Right hindlimb (tissue), 1 donor: ENCODE data around the gene KCND3.

Source experiments
- DNase-seq: peaks from one replicate; pipeline ENCODE4 v3.0.0-alpha.2; 2018

Gene KCND3

GRCh38 chr1:111908011-111908621 is 81.4 kb downstream of the KCND3 start:
- DNase-seq = no peak

- DNase-seq = no peak
These were observed 82.1 kb downstream of the KCND3 start for GRCh38 chr1:111907321-111907720.

GRCh38 chr1:111906816-111907215 is 82.7 kb downstream of the KCND3 start:
- no peak for DNase-seq

GRCh38 chr1:111906111-111906510 is 83.4 kb downstream of the KCND3 start:
- DNase-seq = no peak

GRCh38 chr1:111904478-111905218 is 84.8 kb downstream of the KCND3 start:
- DNase-seq = peak; percentile 26

GRCh38 chr1:111903871-111904449 is 85.5 kb downstream of the KCND3 start:
- DNase-seq = no peak

- no peak for DNase-seq
These were observed 86.2 kb downstream of the KCND3 start for GRCh38 chr1:111903148-111903870.

- DNase-seq = no peak
These were observed 94.0 kb downstream of the KCND3 start for GRCh38 chr1:111895469-111895868.

GRCh38 chr1:111895017-111895416 is 94.5 kb downstream of the KCND3 start:
- DNase-seq = no peak

GRCh38 chr1:111894497-111894896 is 95.0 kb downstream of the KCND3 start:
- DNase-seq = no peak

- no peak for DNase-seq
These were observed 97.9 kb downstream of the KCND3 start for GRCh38 chr1:111891566-111891965.

GRCh38 chr1:111888740-111889376 is 100.6 kb downstream of the KCND3 start:
- DNase-seq = no peak

- no peak for DNase-seq
These were observed 101.6 kb downstream of the KCND3 start for GRCh38 chr1:111887875-111888274.

GRCh38 chr1:111887385-111887784 is 102.1 kb downstream of the KCND3 start:
- no peak for DNase-seq

- DNase-seq = no peak
These were observed 102.7 kb downstream of the KCND3 start for GRCh38 chr1:111886741-111887140.

- DNase-seq = no peak
These were observed 104.6 kb downstream of the KCND3 start for GRCh38 chr1:111884772-111885443.

- DNase-seq = no peak
These were observed 106.4 kb downstream of the KCND3 start for GRCh38 chr1:111882986-111883560.

- DNase-seq = peak; percentile 49
These were observed 106.9 kb downstream of the KCND3 start for GRCh38 chr1:111882559-111882958.

GRCh38 chr1:111880881-111881837 is 108.3 kb downstream of the KCND3 start:
- DNase-seq = peak; percentile 83

- DNase-seq = no peak
These were observed 110.4 kb downstream of the KCND3 start for GRCh38 chr1:111879081-111879480.

GRCh38 chr1:111878649-111879048 is 110.8 kb downstream of the KCND3 start:
- DNase-seq = no peak
